ENCODE measurements around the gene SLC25A25. TPM values are rescaled to one million over a fixed set of nuclear protein-coding genes. Genes with fewer than 3 reads are reported as not detected.
A peak's percentile ranks its signal among the peaks of the same experiment; 100 is the strongest.
"Not testable (repeated sequence)": the region's sequence is repeated elsewhere in the genome, so short reads cannot be mapped to it uniquely, and the experiment has no call there.

The SLC25A25 gene
- total RNA-seq, 6 experiments from 2014 or later = 21.2 to 81.5 (median 53.3) TPM

- intact Hi-C loops (cut with DNase I) = no loop called here
Measured at GRCh38 chr9:128068386-128069205, 564 bp downstream of the SLC25A25 start.

GRCh38 chr9:128070874-128071273, 2.8 kb downstream of the SLC25A25 start:
- H3K27ac ChIP-seq = peak overlapping the region in 2 of 3 donors; percentile 79 to 86
- no peaks in the 10 kb centered on the region for H3K9me3 ChIP-seq
- H3K36me3 ChIP-seq = no peaks in the 10 kb centered on the region
- peaks cover 0 to 54% (median 29%) of the 10 kb centered on the region in 4 donors for H3K4me1 ChIP-seq
- ATAC-seq = no peak
- WGBS (ENCODE audit: insufficient coverage, low coverage, low lambda C conversion rate, missing lambda C conversion rate) = 31% methylated on average over 7 of the region's 7 CpGs
- H3K27me3 ChIP-seq = no peaks in the 10 kb centered on the region
- intact Hi-C loops (cut with DNase I) = no loop called here
- TF ChIP-seq CTCF (IDR thresholded peaks at IDR 0.05) (no peak), POLR2A (IDR thresholded peaks at IDR 0.05) (no peak)
- no peak overlapping the region for H3K4me3 ChIP-seq
- no peak for DNase-seq

More at GRCh38 chr9:128068386-128069205, 564 bp downstream of the SLC25A25 start:
- Histone ChIP-seq H3K27ac (peak overlapping the region; percentile 81 to 93 (median 82)), H3K4me3 (peak overlapping the region; percentile 86 to 96 (median 88)), H3K4me1 (peaks cover 0 to 51% (median 27%) of the 10 kb centered on the region in 4 donors), H3K27me3 (no peaks in the 10 kb centered on the region), H3K36me3 (no peaks in the 10 kb centered on the region), H3K9me3 (no peaks in the 10 kb centered on the region)
- ATAC-seq = no peak
- DNase-seq = peak; percentile 66 to 75 (median 67)
- WGBS (ENCODE audit: insufficient coverage, low coverage, low lambda C conversion rate, missing lambda C conversion rate) = under 1% methylated on average over 11 of the region's 50 CpGs
- peak; percentile 36 for TF ChIP-seq POLR2A (IDR thresholded peaks at IDR 0.05)
- peak in 1 of 4 donors; percentile 4 for TF ChIP-seq CTCF (IDR thresholded peaks at IDR 0.05)

- 59% methylated on average over 10 of the region's 12 CpGs for WGBS (ENCODE audit: insufficient coverage, low coverage, low lambda C conversion rate, missing lambda C conversion rate)
- H3K27me3 ChIP-seq; H3K36me3 ChIP-seq; intact Hi-C loops (cut with DNase I); ATAC-seq; H3K9me3 ChIP-seq; DNase-seq; H3K4me3 ChIP-seq: not testable (repeated sequence)
- H3K27ac ChIP-seq = peak overlapping the region; percentile 75 to 86 (median 79)
- H3K4me1 ChIP-seq = peaks cover 0 to 48% (median 23%) of the 10 kb centered on the region in 4 donors
Measured at GRCh38 chr9:128071475-128071874, 3.4 kb downstream of the SLC25A25 start.

GRCh38 chr9:128072144-128073021, 4.4 kb downstream of the SLC25A25 start:
- DNase-seq = peak; percentile 65 to 81 (median 72)
- intact Hi-C loops (cut with DNase I) = no loop called here
- Histone ChIP-seq H3K27me3 (no peaks in the 10 kb centered on the region), H3K9me3 (no peaks in the 10 kb centered on the region), H3K27ac (peak overlapping the region; percentile 75 to 86 (median 79)), H3K36me3 (no peaks in the 10 kb centered on the region), H3K4me3 (no peak overlapping the region), H3K4me1 (peaks cover 0 to 44% (median 20%) of the 10 kb centered on the region in 4 donors)
- TF ChIP-seq CTCF (IDR thresholded peaks at IDR 0.05) = no peak
- TF ChIP-seq POLR2A (IDR thresholded peaks at IDR 0.05) = no peak
- ATAC-seq = peak in 1 of 4 donors; percentile 6
- WGBS (ENCODE audit: insufficient coverage, low coverage, low lambda C conversion rate, missing lambda C conversion rate) = 1% methylated on average over 5 of the region's 5 CpGs

Measured in right lobe of liver (tissue), 6 donors.